ENCODE results near the gene KCNC4. TPM values are rescaled to one million over a fixed set of nuclear protein-coding genes. Genes with fewer than 3 reads are reported as not detected.

KCNC4 gene
- total and polyA plus RNA-seq, 7 donors: 0.60 to 6.4 (median 2.1) TPM

GRCh38 chr1:110212169-110213142 lies 2.3 kb downstream of the KCNC4 start:
- no peak overlapping the region for H3K27ac ChIP-seq
- H3K4me3 ChIP-seq: peak overlapping the region in 3 of 4 donors; percentile 68 to 83 (median 83)
- DNase-seq: no peak
- WGBS, 2 donors: 60 to 83% methylated on average over 20 of the region's 20 CpGs
- peaks cover 0 to 15% (median 0%) of the 10 kb centered on the region in 3 donors for H3K27me3 ChIP-seq
- H3K36me3 ChIP-seq: no peaks in the 10 kb centered on the region
- peaks cover 0 to 30% (median 21%) of the 10 kb centered on the region in 4 donors for H3K4me1 ChIP-seq
- no peaks in the 10 kb centered on the region for H3K9me3 ChIP-seq
- intact Hi-C loops (cut with DNase I): no loop called here
- no peak for TF ChIP-seq POLR2AphosphoS5 (IDR thresholded peaks at IDR 0.05)
- no peak for TF ChIP-seq CTCF (IDR thresholded peaks at IDR 0.05)
- TF ChIP-seq POLR2A (IDR thresholded peaks at IDR 0.05): no peak
- TF ChIP-seq EP300 (IDR thresholded peaks at IDR 0.05): no peak

- DNase-seq: no peak
- intact Hi-C loops (cut with DNase I): no loop called here
- Histone ChIP-seq H3K27ac (no peak overlapping the region), H3K4me3 (no peak overlapping the region), H3K4me1 (peaks cover 0 to 30% (median 21%) of the 10 kb centered on the region in 4 donors), H3K27me3 (peaks cover 0 to 15% (median 0%) of the 10 kb centered on the region in 3 donors), H3K9me3 (no peaks in the 10 kb centered on the region), H3K36me3 (no peaks in the 10 kb centered on the region)
- 72 to 77% methylated on average over 2 of the region's 2 CpGs for WGBS, 2 donors
- TF ChIP-seq POLR2AphosphoS5 (IDR thresholded peaks at IDR 0.05) (no peak), POLR2A (IDR thresholded peaks at IDR 0.05) (no peak), EP300 (IDR thresholded peaks at IDR 0.05) (no peak), CTCF (IDR thresholded peaks at IDR 0.05) (no peak)
These were observed 3.0 kb downstream of the KCNC4 start for GRCh38 chr1:110213143-110213540.

- TF ChIP-seq EP300 (IDR thresholded peaks at IDR 0.05) (no peak), POLR2AphosphoS5 (IDR thresholded peaks at IDR 0.05) (no peak), CTCF (IDR thresholded peaks at IDR 0.05) (no peak), POLR2A (IDR thresholded peaks at IDR 0.05) (no peak)
- Histone ChIP-seq H3K4me3 (no peak overlapping the region), H3K27ac (no peak overlapping the region), H3K9me3 (no peaks in the 10 kb centered on the region), H3K27me3 (peaks cover 0 to 15% (median 0%) of the 10 kb centered on the region in 3 donors), H3K4me1 (peaks cover 0 to 24% (median 14%) of the 10 kb centered on the region in 4 donors), H3K36me3 (no peaks in the 10 kb centered on the region)
- intact Hi-C loops (cut with DNase I): no loop called here
- DNase-seq: no peak
- 80 to 82% methylated on average over 16 of the region's 16 CpGs for WGBS, 2 donors
These were observed 4.6 kb downstream of the KCNC4 start for GRCh38 chr1:110214454-110215404.

GRCh38 chr1:110215621-110216515 lies 5.8 kb downstream of the KCNC4 start:
- peaks cover 0 to 16% (median 12%) of the 10 kb centered on the region in 4 donors for H3K4me1 ChIP-seq
- peaks cover 0 to 13% (median 0%) of the 10 kb centered on the region in 3 donors for H3K27me3 ChIP-seq
- TF ChIP-seq POLR2A (IDR thresholded peaks at IDR 0.05): no peak
- no peak for TF ChIP-seq CTCF (IDR thresholded peaks at IDR 0.05)
- no peak for TF ChIP-seq EP300 (IDR thresholded peaks at IDR 0.05)
- TF ChIP-seq POLR2AphosphoS5 (IDR thresholded peaks at IDR 0.05): no peak
- no peak overlapping the region for H3K4me3 ChIP-seq
- H3K36me3 ChIP-seq: no peaks in the 10 kb centered on the region
- H3K27ac ChIP-seq: no peak overlapping the region
- DNase-seq: no peak
- intact Hi-C loops (cut with DNase I): no loop called here
- WGBS, 2 donors: 88 to 90% methylated on average over 7 of the region's 7 CpGs
- no peaks in the 10 kb centered on the region for H3K9me3 ChIP-seq
